GM21526 (cell line): Measurements from ENCODE around the gene ALPG.
"Not testable (repeated sequence)": the region's sequence is repeated elsewhere in the genome, so short reads cannot be mapped to it uniquely, and the experiment has no call there.

Source experiments
- ATAC-seq: cut with Tn5 transposase; IDR thresholded peaks from one replicate; pipeline ENCODE4 v1.9.1; 2021; ENCODE audit warnings: moderate library complexity; ENCODE audit not compliant: unreplicated experiment, low FRiP score

ALPG gene

GRCh38 chr2:232418466-232419244 lies 12.0 kb downstream of the ALPG start:
- ATAC-seq, result no peak

GRCh38 chr2:232419245-232420072 lies 12.8 kb downstream of the ALPG start:
- no peak for ATAC-seq

- ATAC-seq, result no peak
Measured at GRCh38 chr2:232420073-232420454, 13.4 kb downstream of the ALPG start.

- no peak for ATAC-seq
Measured at GRCh38 chr2:232420463-232421188, 14.0 kb downstream of the ALPG start.

GRCh38 chr2:232421189-232421785 lies 14.6 kb downstream of the ALPG start:
- no peak for ATAC-seq

GRCh38 chr2:232422051-232422450 lies 15.4 kb downstream of the ALPG start:
- no peak for ATAC-seq

GRCh38 chr2:232422996-232423395 lies 16.4 kb downstream of the ALPG start:
- not testable (repeated sequence) for ATAC-seq

- ATAC-seq, result not testable (repeated sequence)
Measured at GRCh38 chr2:232423407-232423806, 16.8 kb downstream of the ALPG start.

GRCh38 chr2:232431705-232432590 lies 25.3 kb downstream of the ALPG start:
- ATAC-seq, result no peak

GRCh38 chr2:232432598-232433184 lies 26.0 kb downstream of the ALPG start:
- no peak for ATAC-seq

GRCh38 chr2:232433622-232434021 lies 27.0 kb downstream of the ALPG start:
- not testable (repeated sequence) for ATAC-seq

- ATAC-seq, result no peak
Measured at GRCh38 chr2:232434091-232434490, 27.4 kb downstream of the ALPG start.

- no peak for ATAC-seq
Measured at GRCh38 chr2:232434563-232435374, 28.1 kb downstream of the ALPG start.

- ATAC-seq, result no peak
Measured at GRCh38 chr2:232435375-232435648, 28.7 kb downstream of the ALPG start.

GRCh38 chr2:232435805-232436204 lies 29.2 kb downstream of the ALPG start:
- ATAC-seq, result no peak

- no peak for ATAC-seq
Measured at GRCh38 chr2:232436381-232437194, 29.9 kb downstream of the ALPG start.

GRCh38 chr2:232437195-232437571 lies 30.5 kb downstream of the ALPG start:
- ATAC-seq, result no peak

- no peak for ATAC-seq
Measured at GRCh38 chr2:232438091-232438490, 31.4 kb downstream of the ALPG start.
